ENCODE results near the gene POLR2M.

Gene POLR2M

GRCh38 chr15:57740048-57740447 lies 33.5 kb downstream of the POLR2M start:
- TF ChIP-seq, protein P1, sequence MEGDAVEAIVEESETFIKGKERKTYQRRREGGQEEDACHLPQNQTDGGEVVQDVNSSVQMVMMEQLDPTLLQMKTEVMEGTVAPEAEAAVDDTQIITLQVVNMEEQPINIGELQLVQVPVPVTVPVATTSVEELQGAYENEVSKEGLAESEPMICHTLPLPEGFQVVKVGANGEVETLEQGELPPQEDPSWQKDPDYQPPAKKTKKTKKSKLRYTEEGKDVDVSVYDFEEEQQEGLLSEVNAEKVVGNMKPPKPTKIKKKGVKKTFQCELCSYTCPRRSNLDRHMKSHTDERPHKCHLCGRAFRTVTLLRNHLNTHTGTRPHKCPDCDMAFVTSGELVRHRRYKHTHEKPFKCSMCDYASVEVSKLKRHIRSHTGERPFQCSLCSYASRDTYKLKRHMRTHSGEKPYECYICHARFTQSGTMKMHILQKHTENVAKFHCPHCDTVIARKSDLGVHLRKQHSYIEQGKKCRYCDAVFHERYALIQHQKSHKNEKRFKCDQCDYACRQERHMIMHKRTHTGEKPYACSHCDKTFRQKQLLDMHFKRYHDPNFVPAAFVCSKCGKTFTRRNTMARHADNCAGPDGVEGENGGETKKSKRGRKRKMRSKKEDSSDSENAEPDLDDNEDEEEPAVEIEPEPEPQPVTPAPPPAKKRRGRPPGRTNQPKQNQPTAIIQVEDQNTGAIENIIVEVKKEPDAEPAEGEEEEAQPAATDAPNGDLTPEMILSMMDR (IDR thresholded peaks at IDR 0.05) = no peak

- TF ChIP-seq, protein P1 (IDR thresholded peaks at IDR 0.05) = no peak
Observed at GRCh38 chr15:57741089-57741488, 34.6 kb downstream of the POLR2M start.

DNA sequence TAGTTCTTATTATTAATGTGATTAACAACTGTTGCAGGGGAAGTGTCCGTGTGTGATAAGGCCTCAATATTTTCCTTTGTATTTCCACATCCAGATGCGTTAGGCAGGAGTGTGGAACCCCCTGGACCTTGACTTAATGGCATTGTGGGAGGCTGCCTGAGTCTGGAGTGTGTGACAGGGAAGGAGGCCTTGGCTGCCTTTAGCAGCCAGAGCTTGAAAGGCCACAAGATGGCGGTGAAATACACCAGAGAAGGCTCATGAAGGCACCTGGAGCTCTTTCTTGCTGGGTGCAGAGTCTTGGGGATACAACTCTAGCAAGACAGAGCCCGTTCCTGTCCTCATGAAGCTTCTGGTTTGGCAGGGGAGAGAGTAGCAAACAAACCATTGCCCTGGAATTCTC lies 36.9 kb downstream of the POLR2M start:
- TF ChIP-seq, protein P1 (IDR thresholded peaks at IDR 0.05) = no peak

- TF ChIP-seq, protein P1 (IDR thresholded peaks at IDR 0.05) = no peak
Observed at GRCh38 chr15:57746786-57747185, 40.3 kb downstream of the POLR2M start.

GRCh38 chr15:57747206-57747896 lies 40.8 kb downstream of the POLR2M start:
- TF ChIP-seq, protein P1 (IDR thresholded peaks at IDR 0.05) = no peak

DNA sequence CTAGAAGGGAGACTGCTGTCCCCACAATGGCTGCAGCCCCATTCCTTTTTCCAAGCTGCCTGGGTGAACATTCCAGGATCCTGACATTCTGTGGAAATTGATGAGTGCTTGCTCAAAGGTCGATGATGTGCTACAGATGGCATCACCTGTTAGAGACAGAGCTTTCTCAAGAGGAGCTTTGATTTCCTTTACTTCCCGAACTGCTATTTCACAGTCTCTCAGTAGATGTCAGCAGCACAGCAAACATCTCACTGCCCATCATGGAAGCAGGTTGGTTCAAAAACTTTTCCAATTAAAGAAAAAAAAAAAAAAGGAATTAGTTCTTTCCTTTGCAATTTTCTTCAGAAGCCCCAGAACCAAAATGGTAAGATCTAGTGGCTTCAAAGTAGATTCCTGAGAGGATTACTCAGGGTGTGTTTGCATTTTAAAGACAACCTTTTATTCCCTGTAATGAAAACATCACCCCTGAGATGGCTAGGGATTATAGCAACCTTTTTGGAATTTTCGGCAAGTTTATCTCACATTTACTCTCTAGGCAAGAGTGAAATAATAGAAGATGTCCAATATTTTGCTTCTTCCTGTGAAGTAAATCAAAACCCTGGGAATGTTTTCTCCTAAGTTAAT lies 44.8 kb downstream of the POLR2M start:
- TF ChIP-seq, protein P1 (IDR thresholded peaks at IDR 0.05) = peak; percentile 76

GRCh38 chr15:57752436-57752835 lies 45.9 kb downstream of the POLR2M start:
- TF ChIP-seq, protein P1 (IDR thresholded peaks at IDR 0.05) = no peak
